Tongue (tissue), 2 donors: Measurements from ENCODE around the gene MLIP. TPM values are rescaled to one million over a fixed set of nuclear protein-coding genes. Genes with fewer than 3 reads are reported as not detected.
"Not testable (repeated sequence)": the region's sequence is repeated elsewhere in the genome, so short reads cannot be mapped to it uniquely, and the experiment has no call there.

ENCODE experiments used
- DNase-seq: peaks from one replicate; pipeline ENCODE4 v3.0.0-alpha.2; 2015
- total RNA-seq: library from RNA; depleted of rRNA; stranded (reverse); fragments of >200 nt; gene quantifications from one replicate; pipeline ENCODE4 v1.2.3, GENCODE V29; 2014

Gene MLIP
- total RNA-seq, 1 donor from 2014 or later, result 51.3 TPM

DNA sequence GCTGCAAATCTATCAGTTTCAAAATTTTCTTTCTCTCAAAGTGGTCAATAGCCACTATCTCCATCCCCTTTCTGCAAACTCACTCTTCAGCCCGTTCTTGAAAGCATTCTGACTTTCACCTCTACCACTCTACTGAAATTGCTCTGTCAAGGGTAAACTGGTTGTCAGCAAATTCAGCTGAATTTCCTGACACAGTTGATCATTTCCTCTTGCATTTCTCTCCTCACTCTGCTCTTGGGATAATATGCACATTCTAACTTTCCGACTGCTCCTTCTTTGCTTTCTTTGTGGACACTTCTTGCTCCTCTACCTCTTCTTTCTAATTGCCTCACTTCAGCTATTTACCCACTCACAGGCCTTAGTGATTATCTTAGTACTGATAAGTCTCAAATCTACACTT lies 123.3 kb downstream of the MLIP start:
- no peak for DNase-seq

DNA sequence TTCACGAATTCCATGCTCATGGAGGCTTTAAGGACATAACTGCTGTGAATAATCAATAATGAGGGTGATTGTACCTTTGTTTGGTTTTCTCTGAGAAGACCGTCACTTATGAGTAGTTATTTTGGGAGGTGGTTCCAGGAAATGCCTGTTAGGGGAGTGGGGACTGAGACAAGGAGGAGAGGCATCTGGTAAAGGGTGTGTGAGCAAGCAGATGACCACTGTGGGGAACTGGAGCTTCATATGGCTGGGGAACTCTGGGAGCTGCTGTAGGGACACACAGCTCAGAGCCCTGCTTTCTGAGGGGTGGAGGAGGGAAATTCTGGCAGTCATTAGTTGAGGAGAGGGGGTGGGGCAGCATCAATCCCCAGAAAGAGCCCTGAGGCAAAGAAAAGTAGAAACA lies 125.7 kb downstream of the MLIP start:
- DNase-seq, result peak; percentile 18

DNA sequence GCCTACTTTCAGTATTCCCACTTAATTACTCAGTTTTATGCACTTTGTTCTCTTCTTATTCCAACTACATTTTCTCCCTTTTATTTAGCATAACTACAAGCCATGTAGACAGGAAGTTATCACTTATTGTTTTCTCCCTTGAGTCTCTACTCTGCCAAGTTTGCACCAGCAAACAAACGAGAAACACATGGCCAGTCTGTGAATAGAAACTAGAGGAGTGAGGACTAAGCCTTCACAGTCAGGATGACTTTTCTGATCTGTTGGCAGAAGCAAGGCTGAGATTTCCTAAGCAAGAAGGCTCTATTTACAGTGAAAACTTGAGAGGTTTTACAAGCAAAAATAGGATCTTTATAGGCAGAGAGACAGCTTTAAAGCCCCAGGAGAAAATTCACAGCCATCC lies 127.2 kb downstream of the MLIP start:
- peak; percentile 82 for DNase-seq

DNA sequence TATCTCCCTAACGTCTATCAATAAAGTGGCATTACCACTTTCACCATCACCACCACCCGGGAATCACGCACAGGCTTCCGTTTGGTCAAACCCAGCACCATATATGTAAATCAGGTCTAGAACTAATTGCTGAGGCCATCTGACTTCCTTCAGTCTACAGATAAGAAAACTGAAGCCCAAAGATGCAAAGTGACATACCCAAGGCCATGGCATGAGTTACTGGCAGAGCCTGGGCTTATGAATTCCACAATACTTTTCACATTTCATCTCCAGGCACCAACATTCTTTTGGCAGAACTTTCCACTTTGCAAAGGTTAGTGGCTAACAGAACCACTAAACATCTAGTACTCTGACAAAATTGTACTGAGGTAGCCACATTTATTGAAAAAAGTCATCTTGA lies 132.5 kb downstream of the MLIP start:
- no peak for DNase-seq

DNA sequence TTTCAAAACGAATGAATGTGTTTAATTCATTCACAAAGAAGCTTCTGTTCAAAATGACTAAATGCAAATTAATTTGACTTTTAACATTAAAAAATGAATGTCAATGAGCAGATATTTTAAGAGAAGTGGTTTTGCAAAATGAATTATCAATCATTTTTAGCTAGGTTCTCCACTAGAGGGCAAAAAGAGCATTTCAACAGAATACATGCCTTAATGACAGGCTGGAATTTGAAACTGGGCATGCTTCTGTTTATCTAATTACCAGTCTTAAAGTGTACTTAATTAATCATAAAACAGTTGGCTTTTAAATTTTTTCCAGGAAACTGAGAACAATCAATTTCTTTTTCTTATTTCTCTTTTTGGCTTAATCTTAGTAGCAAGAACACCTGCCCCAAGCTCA lies 133.2 kb downstream of the MLIP start:
- peak; percentile 21 for DNase-seq

DNA sequence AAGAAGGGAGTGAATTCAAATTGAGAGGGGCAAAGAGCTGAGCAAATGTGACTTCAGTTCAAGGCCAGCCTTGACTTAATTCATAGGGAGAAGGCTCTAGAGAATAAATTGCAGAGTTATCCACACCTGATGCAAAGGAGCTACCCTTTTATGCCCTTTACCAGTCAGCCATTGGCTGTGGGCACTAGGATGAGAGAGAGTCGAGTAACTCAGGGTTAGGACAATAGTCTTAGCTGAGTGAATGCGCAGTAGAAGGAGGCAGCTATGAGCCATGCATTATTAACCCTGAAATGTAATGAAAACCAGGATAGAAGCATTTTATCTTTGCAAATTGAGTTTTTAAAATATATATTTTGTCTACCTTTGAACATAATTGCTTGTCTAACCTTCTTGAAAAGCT lies 134.0 kb downstream of the MLIP start:
- no peak for DNase-seq

DNA sequence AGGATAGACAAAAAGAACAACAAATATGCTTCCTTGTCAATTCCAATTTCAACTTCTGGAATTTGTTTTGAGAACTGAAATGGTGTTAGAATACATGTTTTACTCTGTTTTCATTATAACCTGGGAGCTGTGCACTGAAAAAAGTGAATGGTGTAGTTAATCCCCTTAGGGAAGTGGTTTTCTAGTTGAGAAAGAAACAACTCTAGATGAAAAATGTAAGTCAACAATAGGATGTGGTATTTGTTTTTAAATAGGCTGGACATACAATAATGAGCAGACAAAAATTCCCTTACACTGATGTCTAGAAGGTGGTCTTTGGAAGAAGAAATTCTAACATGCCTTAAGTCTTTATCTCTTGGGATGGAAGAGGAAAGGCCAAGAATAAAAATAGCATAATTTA lies 137.1 kb downstream of the MLIP start:
- no peak for DNase-seq

DNA sequence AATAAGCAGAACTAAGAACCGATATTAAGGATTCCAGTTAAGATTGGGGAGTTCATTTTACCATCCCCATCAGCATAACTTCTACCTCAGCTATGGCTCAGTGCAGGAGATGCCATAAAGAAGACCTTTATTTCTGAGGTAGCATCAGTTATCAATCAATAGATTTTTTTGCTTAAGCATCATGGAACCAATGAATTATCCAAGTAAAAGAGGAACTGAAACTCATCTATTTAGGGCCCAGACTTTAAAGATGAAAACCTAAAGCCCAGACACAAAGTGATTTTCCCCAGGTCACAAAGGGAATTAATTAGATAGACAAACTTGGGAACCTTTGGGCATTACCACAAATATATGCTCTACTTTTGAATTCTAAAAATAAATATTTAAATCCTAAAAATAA lies 137.8 kb downstream of the MLIP start:
- no peak for DNase-seq

DNA sequence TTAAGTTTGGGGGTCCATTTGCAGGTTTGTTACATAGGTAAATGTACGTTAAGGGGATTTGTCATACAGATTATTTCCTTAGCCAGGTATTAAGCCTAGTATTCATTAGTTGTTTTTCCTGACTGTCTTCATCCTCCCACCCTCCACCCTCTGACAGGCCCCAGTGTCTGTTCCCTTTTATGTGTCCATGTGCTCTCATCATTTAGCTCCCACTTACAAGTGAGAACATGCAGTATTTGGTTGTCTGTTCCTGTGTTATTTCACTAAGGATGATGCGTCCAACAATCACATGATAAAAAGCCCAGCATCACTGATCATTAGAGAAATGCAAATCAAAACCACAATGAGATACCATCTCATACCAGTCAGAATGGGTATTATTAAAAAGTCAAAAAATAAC lies 138.6 kb downstream of the MLIP start:
- not testable (repeated sequence) for DNase-seq

DNA sequence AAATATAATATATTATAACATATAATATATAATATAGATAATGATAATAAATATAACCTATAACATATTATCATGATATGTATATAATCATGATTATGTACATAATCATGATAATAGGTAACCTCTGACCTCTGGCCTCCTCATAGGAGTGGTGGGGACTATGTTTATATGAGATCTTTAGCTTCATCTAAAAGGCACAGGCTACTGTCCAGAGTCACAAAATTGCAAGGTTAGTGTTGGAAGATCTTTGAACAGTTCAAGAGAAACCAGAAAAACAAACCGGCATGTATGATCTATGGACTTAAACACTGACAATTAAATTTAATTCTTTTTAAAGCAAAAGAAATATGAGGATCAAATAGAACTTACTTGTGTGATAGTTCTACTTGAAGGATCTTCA lies 141.3 kb downstream of the MLIP start:
- DNase-seq, result no peak

DNA sequence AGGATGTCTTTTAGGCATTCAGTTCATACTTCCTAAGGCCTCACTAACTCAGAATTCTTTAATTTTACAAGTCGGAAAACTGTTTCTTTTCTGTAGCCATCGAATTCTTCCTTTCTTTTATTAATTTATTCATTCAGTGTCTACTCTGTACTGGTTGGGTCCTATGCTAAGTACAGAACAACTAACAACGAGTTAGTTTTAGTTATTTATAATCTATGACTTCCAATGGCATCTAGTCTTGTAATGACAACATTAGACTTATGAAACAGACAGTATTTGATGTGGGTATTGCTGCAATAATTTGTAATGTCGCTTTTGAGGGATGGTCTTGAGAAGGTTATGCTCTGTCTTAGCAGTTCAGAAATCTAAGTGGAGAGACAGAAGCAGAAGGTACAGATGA lies 141.7 kb downstream of the MLIP start:
- no peak for DNase-seq

DNA sequence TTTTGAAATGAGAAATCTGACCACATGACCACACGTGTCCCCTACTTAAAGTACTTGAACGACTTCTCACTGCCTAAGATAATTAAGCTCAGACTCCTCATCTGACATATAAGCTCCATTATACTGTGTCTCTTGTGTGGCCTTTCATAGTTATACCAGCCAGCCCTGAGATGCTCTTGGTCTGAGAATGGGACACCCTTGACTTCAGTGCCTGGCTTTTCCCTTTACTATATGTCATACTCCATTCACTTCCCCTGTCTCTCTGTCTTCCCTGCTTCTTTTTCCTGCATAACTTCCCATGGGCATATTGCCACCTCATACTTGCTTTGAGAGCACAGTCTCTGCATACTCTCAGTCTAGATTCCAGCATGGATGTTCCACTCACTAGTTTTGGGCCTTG lies 143.6 kb downstream of the MLIP start:
- DNase-seq, result no peak

DNA sequence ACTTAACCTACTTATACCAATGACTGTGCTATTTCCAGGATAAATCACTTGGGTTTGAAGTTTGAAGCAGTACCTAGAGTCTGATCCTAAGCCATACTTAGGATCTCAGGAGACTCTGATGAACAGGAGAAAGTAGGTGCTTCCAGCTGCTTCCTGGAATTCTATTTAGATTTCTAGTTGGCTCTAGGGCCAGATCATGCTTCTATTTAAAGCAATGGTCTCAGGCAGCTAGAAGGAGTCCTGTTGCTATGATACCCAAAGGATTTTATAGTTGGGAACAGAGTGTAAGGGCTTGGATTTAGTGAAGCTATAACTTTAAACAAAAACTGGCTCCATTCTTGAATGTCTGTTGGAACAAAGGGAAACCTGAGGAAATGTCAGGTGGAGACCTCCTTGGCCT lies 144.6 kb downstream of the MLIP start:
- peak; percentile 67 for DNase-seq

DNA sequence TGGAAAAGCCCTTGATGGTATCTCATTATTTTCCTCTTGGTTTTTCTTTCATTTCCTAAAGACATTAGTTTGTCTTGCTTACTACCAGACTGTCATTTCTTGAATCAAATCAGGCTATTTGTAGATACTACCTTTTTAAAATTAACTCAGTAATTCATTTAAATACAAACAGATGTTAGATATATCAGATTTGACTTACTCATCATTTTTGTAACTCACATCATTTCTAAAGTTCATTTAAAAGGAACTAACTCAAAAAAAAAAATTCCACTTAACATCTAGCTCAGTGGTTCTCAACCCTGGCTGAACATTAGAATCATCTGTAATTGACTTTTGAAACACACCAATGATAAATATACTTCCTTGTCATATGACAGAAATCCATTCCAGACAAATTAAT lies 148.8 kb downstream of the MLIP start:
- no peak for DNase-seq

DNA sequence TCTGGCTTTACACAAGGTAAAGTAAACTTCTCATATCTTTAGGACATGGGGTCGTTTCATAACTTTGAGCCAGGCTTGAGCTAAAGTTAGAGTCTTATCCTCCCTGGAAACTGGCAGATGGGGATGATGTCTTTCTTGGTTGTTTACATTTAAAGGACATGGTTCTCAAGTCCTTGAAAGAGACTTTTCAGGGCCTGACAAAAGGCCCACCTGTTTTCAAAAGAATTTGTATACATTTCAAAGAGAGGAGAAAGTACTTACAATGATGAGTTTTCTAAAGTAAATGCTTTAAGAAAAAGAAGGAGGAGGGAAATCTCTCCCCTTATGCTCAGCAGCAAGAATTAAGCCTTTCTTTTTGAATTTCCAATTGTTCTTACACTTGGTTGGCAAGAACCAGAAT lies 151.3 kb downstream of the MLIP start:
- no peak for DNase-seq

DNA sequence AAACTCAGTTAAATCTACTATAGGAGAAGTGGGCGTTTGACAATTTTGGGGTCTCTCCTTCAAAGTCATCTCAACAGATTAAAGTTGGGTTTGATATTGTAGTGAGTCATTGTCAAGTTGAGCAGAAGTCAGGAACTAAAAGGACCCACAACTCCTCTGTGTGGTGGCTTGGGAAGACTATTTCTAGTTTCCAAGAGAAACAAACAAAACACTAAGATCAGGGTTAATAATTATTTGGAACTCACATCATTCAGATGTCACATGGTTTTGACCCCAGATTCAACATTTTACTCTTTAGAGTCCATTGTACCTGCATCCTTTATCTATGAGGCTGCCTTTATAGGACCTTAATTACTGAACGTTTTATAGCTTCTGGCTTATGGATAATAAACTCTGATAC lies 151.7 kb downstream of the MLIP start:
- no peak for DNase-seq

DNA sequence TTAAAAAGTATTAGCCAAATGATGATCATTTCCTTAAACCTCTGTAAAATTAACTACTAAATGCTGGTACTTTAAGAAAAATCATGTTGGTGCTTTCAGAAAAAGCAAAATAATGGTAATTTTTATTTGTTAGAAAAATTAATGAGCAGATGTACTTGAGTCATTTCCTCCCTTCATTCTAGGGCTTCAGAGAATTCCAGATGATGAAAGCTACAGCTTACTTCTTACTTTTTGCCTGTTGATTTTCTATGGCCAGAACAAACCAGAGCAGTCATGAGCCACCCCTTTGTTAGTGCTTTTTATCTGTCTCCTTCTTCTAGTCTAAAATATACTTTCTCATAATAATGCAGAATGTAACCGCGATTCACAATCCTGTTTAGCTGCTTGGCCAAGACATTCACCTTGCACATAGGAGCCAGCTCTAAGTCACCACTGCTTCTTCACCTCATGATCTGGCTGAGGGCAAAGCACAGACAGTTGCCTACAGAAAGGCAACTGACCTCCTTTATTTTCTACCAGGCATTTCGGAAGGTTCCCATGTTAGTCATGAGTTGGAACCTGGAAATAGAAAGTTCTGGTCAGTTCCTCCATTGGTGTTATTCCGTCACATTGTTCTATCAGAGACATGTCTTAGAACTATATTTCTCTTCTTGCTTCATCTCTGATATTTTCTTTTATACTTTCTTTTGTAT lies 153.5 kb downstream of the MLIP start:
- no peak for DNase-seq

DNA sequence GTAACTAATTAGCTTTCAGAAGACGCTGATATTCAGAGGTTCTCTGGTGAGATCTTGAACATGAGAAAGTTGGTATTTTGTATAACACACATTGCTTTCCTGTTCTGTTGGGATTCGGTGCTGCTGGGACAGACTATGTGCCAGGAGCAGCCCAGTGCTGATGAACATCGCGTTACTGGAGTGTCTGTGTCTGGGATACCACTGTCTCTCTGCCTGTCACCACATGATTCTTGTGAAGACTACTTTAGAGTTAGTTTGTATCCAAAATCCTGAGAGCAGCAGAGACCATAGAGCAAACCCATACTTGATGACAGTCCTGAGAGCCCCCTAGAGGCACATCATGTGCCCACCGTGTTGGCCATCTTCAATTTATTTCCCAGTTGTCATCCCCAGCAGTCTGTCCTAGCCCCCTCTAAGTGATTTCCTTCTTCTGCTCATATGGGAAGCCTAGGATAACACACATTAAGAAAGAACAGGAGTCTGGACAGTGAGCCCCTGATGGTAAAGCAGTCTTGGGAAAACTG lies 155.2 kb downstream of the MLIP start:
- DNase-seq, result no peak

DNA sequence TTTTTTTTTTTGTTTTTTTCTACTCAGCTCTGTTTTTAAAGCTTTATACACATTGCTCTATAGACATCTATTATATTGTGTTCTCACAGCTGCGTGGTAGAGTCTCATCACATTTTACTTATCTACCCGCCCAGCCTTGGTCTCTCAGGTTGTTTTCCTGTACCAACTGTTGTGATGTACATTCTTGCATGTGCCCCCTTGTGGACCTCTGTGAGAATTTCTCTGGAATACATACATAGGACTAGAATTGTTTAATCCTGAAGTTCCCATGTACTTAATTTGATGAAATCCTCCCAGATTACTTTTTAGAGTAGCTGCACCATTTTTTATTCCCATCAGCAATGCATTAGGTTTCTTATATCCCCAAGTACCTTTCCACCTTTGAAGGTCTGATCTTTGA lies 156.6 kb downstream of the MLIP start:
- DNase-seq, result peak; percentile 57

DNA sequence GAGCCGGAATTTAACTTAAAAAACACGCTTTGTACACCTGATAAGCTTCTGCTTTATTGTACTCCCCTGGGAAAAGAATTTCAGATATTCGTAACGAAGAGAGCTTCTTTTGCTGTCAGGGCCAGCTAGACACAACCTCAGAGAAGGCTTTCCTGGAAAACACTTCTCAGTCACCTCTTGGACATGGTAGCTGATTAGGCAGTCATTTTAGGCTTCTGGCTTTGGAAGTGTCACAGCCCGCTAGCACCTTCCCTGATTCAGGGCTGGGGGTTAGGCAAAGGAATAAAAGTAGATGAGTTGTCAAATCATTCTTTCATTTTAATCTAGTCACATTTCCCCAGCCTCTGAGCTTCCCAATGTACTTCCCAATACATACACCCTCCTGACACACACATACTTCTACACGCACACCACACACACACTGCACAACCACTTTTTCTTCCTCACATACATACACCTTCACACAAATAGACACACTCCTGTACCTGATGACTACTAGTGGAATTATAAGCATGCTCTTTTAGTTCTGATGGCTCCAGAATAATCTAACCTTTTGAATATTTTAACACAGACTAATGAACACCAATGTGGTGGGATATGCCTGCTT lies 162.1 kb downstream of the MLIP start:
- DNase-seq, result no peak

DNA sequence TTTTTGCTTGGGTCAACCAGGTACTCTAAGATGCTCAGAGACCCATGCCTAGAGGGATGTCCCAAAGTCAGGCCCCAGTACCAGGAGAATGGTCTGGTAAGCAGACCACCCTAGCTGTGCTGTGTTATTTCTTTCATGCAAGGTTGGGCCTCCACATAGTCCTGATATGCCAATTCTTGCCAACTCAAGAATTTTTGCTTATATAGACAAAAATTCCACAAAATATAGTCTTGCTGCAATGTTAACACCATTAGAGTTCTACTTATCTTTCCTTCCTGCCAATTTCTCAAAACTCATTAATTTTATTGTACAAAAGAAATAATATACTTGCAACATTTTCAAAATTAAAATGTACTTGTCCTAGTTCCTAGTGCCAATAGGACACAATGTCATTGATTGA lies 163.1 kb downstream of the MLIP start:
- no peak for DNase-seq

DNA sequence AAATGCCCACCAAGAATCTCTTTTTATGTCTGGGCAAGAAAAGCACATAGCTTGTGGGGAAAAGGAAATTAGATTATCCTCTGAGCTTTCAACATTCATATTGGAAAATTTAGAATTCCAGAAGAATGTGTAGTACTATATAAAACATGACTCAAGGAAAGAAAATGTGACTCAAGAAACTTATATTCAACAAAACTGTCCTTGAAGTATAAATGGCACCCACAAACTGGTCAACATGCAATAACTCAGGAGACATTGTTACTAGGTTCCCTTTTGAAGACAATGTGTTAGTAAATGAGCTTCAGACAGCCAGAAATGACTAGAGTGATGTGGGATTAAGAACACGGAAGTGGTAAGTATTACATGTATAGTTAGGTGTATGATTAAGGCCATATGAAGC lies 170.9 kb downstream of the MLIP start:
- DNase-seq, result no peak

DNA sequence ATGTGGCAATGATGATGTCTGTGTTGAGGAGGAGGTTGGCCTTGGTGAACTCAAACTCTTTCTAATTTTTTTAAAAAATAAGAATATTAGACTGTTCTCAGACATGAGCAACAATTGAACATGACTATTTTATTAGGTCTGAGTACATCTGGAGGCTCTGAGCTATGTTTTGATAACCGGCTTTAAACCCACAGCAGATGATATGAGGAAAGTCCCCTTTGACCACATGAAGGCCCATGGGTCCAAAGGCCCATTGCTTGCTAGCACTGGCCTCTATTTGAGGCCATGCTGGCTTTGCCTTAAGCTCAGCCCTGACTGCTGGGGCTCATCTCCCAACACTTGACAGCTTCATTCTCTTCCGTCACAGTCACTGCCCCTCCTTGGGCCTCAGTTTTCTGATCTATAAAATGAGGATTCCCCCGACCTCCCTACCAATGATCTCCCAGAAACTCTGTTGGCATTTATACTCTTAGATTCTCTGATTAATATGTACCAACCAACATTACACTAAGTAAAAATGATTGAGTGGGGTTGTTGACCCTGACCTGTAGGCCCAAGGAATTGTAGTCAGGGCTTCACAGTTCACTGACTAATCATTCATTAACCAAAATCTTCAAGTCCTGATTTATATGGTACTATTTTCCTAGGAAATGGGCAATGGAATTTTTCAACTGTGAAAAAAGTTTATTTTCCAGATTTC lies 173.1 kb downstream of the MLIP start:
- DNase-seq, result no peak

DNA sequence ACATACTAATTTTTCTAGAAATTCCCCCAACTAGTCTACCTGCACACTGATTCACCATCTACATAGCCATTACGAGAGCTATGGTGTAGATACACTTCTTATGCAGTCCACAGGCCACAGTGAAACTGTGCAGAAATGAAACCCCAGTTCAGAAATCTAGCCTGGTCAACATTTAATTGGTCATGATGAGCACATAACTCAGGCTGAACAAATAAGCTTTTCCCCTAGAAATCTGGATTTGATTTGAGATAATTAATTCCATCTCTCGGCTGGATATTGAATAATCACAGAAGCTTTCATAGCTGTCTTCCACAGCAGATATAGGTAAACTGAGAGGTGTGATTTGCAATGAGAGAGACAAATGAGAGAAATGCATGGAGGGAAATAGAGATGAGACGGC lies 174.4 kb downstream of the MLIP start:
- peak; percentile 38 for DNase-seq
